HEK293 (cell line): ENCODE measurements around the gene GSC2.

Experiments used
- CTCF ChIA-PET: fragments of 350-600 bp; formaldehyde crosslinking; extraction: SDS; loops from one replicate; lab custom pipeline; 2021; ENCODE audit warnings: antibody characterized with exemption; lab: Yijun Ruan, JAX
- POLR2A ChIA-PET: fragments of 300-600 bp; formaldehyde crosslinking; extraction: SDS; loops from one replicate; lab custom pipeline; 2020; ENCODE audit warnings: antibody characterized with exemption, inconsistent platforms; lab: Yijun Ruan, JAX
- H3K27ac ChIP-seq: fragments of 200-500 bp; sonication (Bioruptor generic); 2 replicates; pipeline ENCODE4 v1.5.1; 2014; ENCODE audit warnings: low read depth, low read length, control low read depth, inconsistent platforms; ENCODE audit errors: extremely low read depth
- H3K36me3 ChIP-seq, 2 experiments: fragments of 200-500 bp in 1 of 2; sonication (Bioruptor generic) in 1 of 2; 1 replicate in 1 of 2; 2 replicates in 1 of 2; pipeline ENCODE4 v1.5.1; 2014 to 2017; ENCODE audit warnings: inconsistent platforms in 2 of 2, low read length in 2 of 2; ENCODE audit not compliant: control insufficient read depth in 2 of 2, insufficient read depth in 1 of 2
- H3K4me1 ChIP-seq: fragments of 200-500 bp; sonication (Bioruptor generic); 2 replicates; pipeline ENCODE4 v1.5.1; 2014; ENCODE audit warnings: mild to moderate bottlenecking, low read length, inconsistent platforms; ENCODE audit not compliant: control insufficient read depth, insufficient read depth
- H3K4me3 ChIP-seq: 2 replicates; pipeline ENCODE4 v1.5.1; 2011; ENCODE audit warnings: low read depth, mild to moderate bottlenecking, control low read depth, low read length, moderate library complexity
- H3K9me3 ChIP-seq: fragments of 200-500 bp; sonication (Bioruptor generic); 2 replicates; pipeline ENCODE4 v1.5.1; 2014; ENCODE audit warnings: low read depth, low read length, inconsistent platforms; ENCODE audit not compliant: control insufficient read depth, insufficient read depth
- HOXC10 ChIP-seq: sonication (generic); formaldehyde crosslinking; IDR thresholded peaks from 2 replicates; pipeline ENCODE4 v1.8.1; 2023; ENCODE audit warnings: mild to moderate bottlenecking, missing genetic modification reagents
- KLF9 ChIP-seq: fragments of 450-650 bp; formaldehyde crosslinking; IDR thresholded peaks from 2 replicates; pipeline ENCODE4 v1.5.1; 2016; ENCODE audit warnings: missing biosample characterization, missing genetic modification characterization, low read depth
- PRDM1 ChIP-seq: fragments of 450-650 bp; formaldehyde crosslinking; IDR thresholded peaks from 2 replicates; pipeline ENCODE4; 2016; ENCODE audit warnings: missing biosample characterization, missing genetic modification characterization
- SCRT2 ChIP-seq: fragments of 450-650 bp; formaldehyde crosslinking; IDR thresholded peaks from 2 replicates; pipeline ENCODE4 v1.5.1; 2016; ENCODE audit warnings: missing biosample characterization, missing genetic modification characterization
- ZFP37 ChIP-seq: fragments of 450-650 bp; formaldehyde crosslinking; IDR thresholded peaks from 2 replicates; pipeline ENCODE4 v1.5.1; 2016; ENCODE audit warnings: missing biosample characterization, missing genetic modification characterization
- ZNF214 ChIP-seq: fragments of 450-650 bp; formaldehyde crosslinking; IDR thresholded peaks from 2 replicates; pipeline ENCODE4 v1.5.1; 2017; ENCODE audit warnings: missing biosample characterization, mild to moderate bottlenecking, missing genetic modification characterization, borderline replicate concordance
- ZNF221 ChIP-seq: fragments of 450-650 bp; formaldehyde crosslinking; IDR thresholded peaks from 2 replicates; pipeline ENCODE4 v1.5.1; 2017; ENCODE audit warnings: missing biosample characterization, missing genetic modification characterization, borderline replicate concordance
- ZNF324 ChIP-seq: fragments of 450-650 bp; formaldehyde crosslinking; IDR thresholded peaks from 2 replicates; pipeline ENCODE4 v1.5.1; 2016; ENCODE audit warnings: missing biosample characterization, missing genetic modification characterization
- ZNF350 ChIP-seq: fragments of 450-650 bp; formaldehyde crosslinking; IDR thresholded peaks from 2 replicates; pipeline ENCODE4 v1.5.0; 2017; ENCODE audit warnings: missing biosample characterization, mild to moderate bottlenecking, missing genetic modification characterization
- ZNF48 ChIP-seq: fragments of 450-650 bp; formaldehyde crosslinking; IDR thresholded peaks from 2 replicates; pipeline ENCODE4 v1.5.1; 2016; ENCODE audit warnings: missing biosample characterization, missing genetic modification characterization
- ZNF501 ChIP-seq: fragments of 450-650 bp; formaldehyde crosslinking; IDR thresholded peaks from 2 replicates; pipeline ENCODE4 v1.5.1; 2016; ENCODE audit warnings: missing biosample characterization, missing genetic modification characterization
- ZNF514 ChIP-seq: fragments of 450-650 bp; formaldehyde crosslinking; IDR thresholded peaks from 2 replicates; pipeline ENCODE4 v1.5.1; 2016; ENCODE audit warnings: missing biosample characterization, missing genetic modification characterization
- ZNF555 ChIP-seq: fragments of 450-650 bp; formaldehyde crosslinking; conservative IDR thresholded peaks from 2 replicates; pipeline ENCODE4 v1.5.1; 2017; ENCODE audit warnings: missing biosample characterization, mild to moderate bottlenecking, missing genetic modification characterization, inconsistent platforms
- ZXDB ChIP-seq: fragments of 450-650 bp; formaldehyde crosslinking; IDR thresholded peaks from 2 replicates; pipeline ENCODE4 v1.5.1; 2016; ENCODE audit warnings: missing biosample characterization, missing genetic modification characterization
- TF ChIP-seq, protein P1 (sequence below): fragments of 450-650 bp; formaldehyde crosslinking; IDR thresholded peaks from 2 replicates; pipeline ENCODE4 v1.5.1; 2016; ENCODE audit warnings: missing biosample characterization, missing genetic modification characterization
- TF ChIP-seq, protein P2 (sequence below): fragments of 450-650 bp; formaldehyde crosslinking; IDR thresholded peaks from 2 replicates; pipeline ENCODE4 v1.5.1; 2016; ENCODE audit warnings: missing biosample characterization, missing genetic modification characterization
- TF ChIP-seq, protein P3 (sequence below): fragments of 450-650 bp; formaldehyde crosslinking; IDR thresholded peaks from 2 replicates; pipeline ENCODE4 v1.5.1; 2016; ENCODE audit warnings: missing biosample characterization, missing genetic modification characterization

Gene GSC2

DNA sequence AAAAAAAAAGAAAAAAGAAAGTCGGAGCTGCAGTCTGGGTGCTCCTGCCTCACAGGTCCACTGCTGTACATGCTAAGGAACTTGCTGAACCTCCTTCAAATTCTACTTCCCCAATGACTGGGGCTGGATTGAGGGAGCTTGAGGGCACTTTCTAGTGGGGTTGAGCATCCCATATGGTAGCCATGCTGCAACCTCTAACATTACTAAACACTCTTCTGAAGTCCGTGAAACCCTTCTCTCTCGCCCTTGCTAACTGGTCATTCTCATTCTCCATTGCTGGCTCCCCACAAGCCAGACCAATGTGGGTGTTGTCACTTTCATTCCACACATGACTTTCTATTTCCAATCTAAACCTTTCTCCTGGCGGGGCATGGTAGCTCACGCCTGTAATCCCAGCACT, 6.9 kb downstream of the GSC2 start:
- H3K4me3 ChIP-seq, result no peak overlapping the region
- H3K36me3 ChIP-seq, result peaks cover 11 to 46% of the 10 kb centered on the region in 2 experiments; a peak in 2 of 3 replicates
- TF ChIP-seq ZNF214 (tag by site-specific recombination), result no peak
- peak; percentile 80 for TF ChIP-seq PRDM1 (tag by site-specific recombination)
- no peak overlapping the region for H3K27ac ChIP-seq
- H3K4me1 ChIP-seq, result no peaks in the 10 kb centered on the region
- ChIA-PET POLR2A (interaction anchor here (0.7 to 2.5 kb wide), 5 partner anchors 9 to 36 kb away, joined by 3 to 34 read pairs (median 26); partner anchors contain the start of genes DGCR2 and SLC25A1), CTCF (interaction anchor here (0.5 to 3.2 kb wide), 5 partner anchors 11 to 121 kb away, joined by 3 to 18 read pairs (median 5); partner anchors contain the start of gene SLC25A1)
- H3K9me3 ChIP-seq, result no peaks in the 10 kb centered on the region

DNA sequence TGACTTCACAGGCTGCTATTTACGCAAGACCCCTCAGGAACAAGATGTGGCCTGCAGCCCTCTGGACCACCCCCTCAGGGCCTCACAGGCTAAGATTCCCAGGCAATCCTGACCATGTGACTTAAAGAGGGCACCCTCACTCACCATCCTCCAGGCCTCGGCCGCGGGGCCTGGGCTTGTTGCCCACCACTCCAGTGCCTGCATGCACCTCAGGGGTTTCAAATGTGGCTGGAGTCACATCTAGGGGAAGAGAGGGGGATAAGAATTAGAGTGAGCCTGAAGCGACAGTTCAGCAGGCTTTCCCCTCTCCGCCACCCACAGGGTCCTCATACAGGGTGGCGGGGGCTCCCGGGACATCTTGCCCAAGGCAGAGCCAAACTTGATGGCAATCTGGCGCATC, 7.7 kb downstream of the GSC2 start:
- H3K36me3 ChIP-seq, result peaks cover 11 to 54% of the 10 kb centered on the region in 2 experiments; a peak in 2 of 3 replicates
- H3K27ac ChIP-seq, result no peak overlapping the region
- CTCF ChIA-PET, result interaction anchor here (3.2 kb wide), 1 partner anchor 36 kb away, joined by 18 read pairs; the partner anchor contains the start of gene SLC25A1
- TF ChIP-seq, protein P1, sequence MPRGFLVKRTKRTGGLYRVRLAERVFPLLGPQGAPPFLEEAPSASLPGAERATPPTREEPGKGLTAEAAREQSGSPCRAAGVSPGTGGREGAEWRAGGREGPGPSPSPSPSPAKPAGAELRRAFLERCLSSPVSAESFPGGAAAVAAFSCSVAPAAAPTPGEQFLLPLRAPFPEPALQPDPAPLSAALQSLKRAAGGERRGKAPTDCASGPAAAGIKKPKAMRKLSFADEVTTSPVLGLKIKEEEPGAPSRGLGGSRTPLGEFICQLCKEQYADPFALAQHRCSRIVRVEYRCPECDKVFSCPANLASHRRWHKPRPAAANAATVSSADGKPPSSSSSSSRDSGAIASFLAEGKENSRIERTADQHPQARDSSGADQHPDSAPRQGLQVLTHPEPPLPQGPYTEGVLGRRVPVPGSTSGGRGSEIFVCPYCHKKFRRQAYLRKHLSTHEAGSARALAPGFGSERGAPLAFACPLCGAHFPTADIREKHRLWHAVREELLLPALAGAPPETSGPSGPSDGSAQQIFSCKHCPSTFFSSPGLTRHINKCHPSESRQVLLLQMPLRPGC (tag by site-specific recombination), result no peak
- TF ChIP-seq ZNF221 (no peak), ZXDB (tag by site-specific recombination) (no peak)
- H3K9me3 ChIP-seq, result no peaks in the 10 kb centered on the region
- H3K4me1 ChIP-seq, result no peaks in the 10 kb centered on the region
- H3K4me3 ChIP-seq, result no peak overlapping the region
- POLR2A ChIA-PET, result interaction anchor here (0.7 to 2.5 kb wide), 2 partner anchors 21 to 35 kb away, joined by 3 to 34 read pairs; partner anchors contain the start of gene DGCR2

DNA sequence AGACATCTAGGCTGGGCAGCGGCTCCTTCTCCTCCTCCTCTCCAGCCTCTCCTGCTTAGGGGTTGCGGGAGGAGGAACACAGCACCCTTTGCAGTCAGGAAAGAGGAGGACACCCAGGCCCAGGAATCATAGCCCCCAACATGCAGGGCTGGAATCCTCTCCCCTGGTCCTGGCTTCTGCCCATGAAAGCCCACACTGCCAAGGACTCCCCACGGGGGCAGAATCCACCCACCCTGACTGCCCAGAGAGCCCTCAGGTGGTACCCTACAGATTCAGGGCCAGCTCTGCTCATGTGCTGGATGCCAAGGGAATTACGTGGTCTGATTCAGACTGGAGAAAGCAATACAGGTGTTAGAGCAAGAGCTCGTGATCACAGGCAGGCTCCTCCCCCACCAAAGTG, 10.1 kb downstream of the GSC2 start:
- no peak for TF ChIP-seq ZNF514 (tag by site-specific recombination)
- POLR2A ChIA-PET, result no interaction called here
- Histone ChIP-seq H3K4me1 (no peaks in the 10 kb centered on the region), H3K9me3 (no peaks in the 10 kb centered on the region), H3K4me3 (no peak overlapping the region), H3K27ac (no peak overlapping the region), H3K36me3 (peaks cover 15 to 75% of the 10 kb centered on the region in 2 experiments; a peak in 2 of 3 replicates)
- CTCF ChIA-PET, result no interaction called here

DNA sequence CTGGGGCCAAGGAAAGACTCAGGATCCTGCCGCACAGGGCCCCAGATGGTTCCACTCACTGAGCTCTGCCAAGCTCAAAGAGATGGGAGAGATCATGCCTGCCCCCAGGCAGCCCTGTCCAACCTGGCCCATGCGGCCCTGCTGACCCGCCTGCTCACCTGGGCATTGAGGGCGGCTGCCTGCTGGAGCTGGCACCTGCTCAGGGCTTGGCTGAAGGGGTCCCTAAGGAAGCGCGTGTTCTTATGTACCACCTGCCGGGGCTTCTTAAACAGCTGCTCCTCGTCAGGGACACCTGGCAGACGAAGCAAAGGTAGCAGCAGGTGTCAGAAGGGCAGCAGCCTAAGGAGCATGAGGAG, 11.1 kb downstream of the GSC2 start:
- peaks cover 15 to 85% of the 10 kb centered on the region in 2 experiments; a peak in 2 of 3 replicates for H3K36me3 ChIP-seq

More for the DNA sequence above, 11.1 kb downstream of the GSC2 start:
- ChIA-PET CTCF (interaction anchor here (0.6 to 1.0 kb wide), 4 partner anchors 17 to 1600 kb away, joined by 3 to 4 read pairs (median 4); partner anchors contain the start of gene DGCR2), POLR2A (interaction anchor here (1.0 to 1.1 kb wide), 2 partner anchors 36 to 49 kb away, joined by 3 read pairs; no protein-coding TSS in a partner anchor)
- Histone ChIP-seq H3K27ac (no peak overlapping the region), H3K9me3 (no peaks in the 10 kb centered on the region), H3K4me3 (no peak overlapping the region), H3K4me1 (no peaks in the 10 kb centered on the region)
- TF ChIP-seq, protein P2, sequence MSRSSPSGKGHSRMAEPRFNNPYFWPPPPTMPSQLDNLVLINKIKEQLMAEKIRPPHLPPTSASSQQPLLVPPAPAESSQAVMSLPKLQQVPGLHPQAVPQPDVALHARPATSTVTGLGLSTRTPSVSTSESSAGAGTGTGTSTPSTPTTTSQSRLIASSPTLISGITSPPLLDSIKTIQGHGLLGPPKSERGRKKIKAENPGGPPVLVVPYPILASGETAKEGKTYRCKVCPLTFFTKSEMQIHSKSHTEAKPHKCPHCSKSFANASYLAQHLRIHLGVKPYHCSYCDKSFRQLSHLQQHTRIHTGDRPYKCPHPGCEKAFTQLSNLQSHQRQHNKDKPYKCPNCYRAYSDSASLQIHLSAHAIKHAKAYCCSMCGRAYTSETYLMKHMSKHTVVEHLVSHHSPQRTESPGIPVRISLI, result no peak
- no peak for TF ChIP-seq KLF9 (tag by site-specific recombination)
- no peak for TF ChIP-seq ZNF555 (tag by site-specific recombination)
- TF ChIP-seq SCRT2, result no peak
- TF ChIP-seq ZNF48 (tag by site-specific recombination), result no peak
- TF ChIP-seq ZNF324 (tag by site-specific recombination), result no peak
- no peak for TF ChIP-seq HOXC10
- no peak for TF ChIP-seq ZFP37 (tag by site-specific recombination)
- no peak for TF ChIP-seq ZNF350
- TF ChIP-seq, protein P3, sequence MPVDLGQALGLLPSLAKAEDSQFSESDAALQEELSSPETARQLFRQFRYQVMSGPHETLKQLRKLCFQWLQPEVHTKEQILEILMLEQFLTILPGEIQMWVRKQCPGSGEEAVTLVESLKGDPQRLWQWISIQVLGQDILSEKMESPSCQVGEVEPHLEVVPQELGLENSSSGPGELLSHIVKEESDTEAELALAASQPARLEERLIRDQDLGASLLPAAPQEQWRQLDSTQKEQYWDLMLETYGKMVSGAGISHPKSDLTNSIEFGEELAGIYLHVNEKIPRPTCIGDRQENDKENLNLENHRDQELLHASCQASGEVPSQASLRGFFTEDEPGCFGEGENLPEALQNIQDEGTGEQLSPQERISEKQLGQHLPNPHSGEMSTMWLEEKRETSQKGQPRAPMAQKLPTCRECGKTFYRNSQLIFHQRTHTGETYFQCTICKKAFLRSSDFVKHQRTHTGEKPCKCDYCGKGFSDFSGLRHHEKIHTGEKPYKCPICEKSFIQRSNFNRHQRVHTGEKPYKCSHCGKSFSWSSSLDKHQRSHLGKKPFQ (tag by site-specific recombination), result no peak
- TF ChIP-seq ZNF501, result no peak
